ENCODE data around the gene NFIX. TPM values are rescaled to one million over a fixed set of nuclear protein-coding genes. Genes with fewer than 3 reads are reported as not detected.
A peak's percentile ranks its signal among the peaks of the same experiment; 100 is the strongest.

Gene NFIX
- 2.0 TPM for total RNA-seq
- 10.5 TPM for polyA plus RNA-seq
- long read RNA-seq, donor 1, partial matches to known transcripts, result 0 of 1 reads
- long read RNA-seq, donor 1, other reads (novel, unspliced or antisense), result 0 of 1 reads
- long read RNA-seq, donor 2, partial matches to known transcripts, result 0 of 4 reads
- long read RNA-seq, donor 2, other reads (novel, unspliced or antisense), result 0 of 4 reads
- long read RNA-seq, donor 3, partial matches to known transcripts, result 0 of 3 reads
- long read RNA-seq, donor 3, other reads (novel, unspliced or antisense), result 0 of 3 reads
- long read RNA-seq, donor 4, partial matches to known transcripts, result 15 of 17 reads
- long read RNA-seq, donor 4, other reads (novel, unspliced or antisense), result 0 of 17 reads
- long read RNA-seq, donor 5, partial matches to known transcripts, result 0 of 10 reads
- long read RNA-seq, donor 5, other reads (novel, unspliced or antisense), result 6 of 10 reads
- long read RNA-seq, donor 6, transcript NFIX-203 (10 exons, 3,143 nt), result major isoform, 6 of 7 reads
- long read RNA-seq, donor 6, partial matches to known transcripts, result 0 of 7 reads
- long read RNA-seq, donor 6, other reads (novel, unspliced or antisense), result 0 of 7 reads
- long read RNA-seq, donor 7, result 0 reads
- long read RNA-seq, donor 8, result 0 reads
- long read RNA-seq, donor 9, result 0 reads
- long read RNA-seq, donor 10, partial matches to known transcripts, result 0 of 3 reads
- long read RNA-seq, donor 10, other reads (novel, unspliced or antisense), result 0 of 3 reads

DNA sequence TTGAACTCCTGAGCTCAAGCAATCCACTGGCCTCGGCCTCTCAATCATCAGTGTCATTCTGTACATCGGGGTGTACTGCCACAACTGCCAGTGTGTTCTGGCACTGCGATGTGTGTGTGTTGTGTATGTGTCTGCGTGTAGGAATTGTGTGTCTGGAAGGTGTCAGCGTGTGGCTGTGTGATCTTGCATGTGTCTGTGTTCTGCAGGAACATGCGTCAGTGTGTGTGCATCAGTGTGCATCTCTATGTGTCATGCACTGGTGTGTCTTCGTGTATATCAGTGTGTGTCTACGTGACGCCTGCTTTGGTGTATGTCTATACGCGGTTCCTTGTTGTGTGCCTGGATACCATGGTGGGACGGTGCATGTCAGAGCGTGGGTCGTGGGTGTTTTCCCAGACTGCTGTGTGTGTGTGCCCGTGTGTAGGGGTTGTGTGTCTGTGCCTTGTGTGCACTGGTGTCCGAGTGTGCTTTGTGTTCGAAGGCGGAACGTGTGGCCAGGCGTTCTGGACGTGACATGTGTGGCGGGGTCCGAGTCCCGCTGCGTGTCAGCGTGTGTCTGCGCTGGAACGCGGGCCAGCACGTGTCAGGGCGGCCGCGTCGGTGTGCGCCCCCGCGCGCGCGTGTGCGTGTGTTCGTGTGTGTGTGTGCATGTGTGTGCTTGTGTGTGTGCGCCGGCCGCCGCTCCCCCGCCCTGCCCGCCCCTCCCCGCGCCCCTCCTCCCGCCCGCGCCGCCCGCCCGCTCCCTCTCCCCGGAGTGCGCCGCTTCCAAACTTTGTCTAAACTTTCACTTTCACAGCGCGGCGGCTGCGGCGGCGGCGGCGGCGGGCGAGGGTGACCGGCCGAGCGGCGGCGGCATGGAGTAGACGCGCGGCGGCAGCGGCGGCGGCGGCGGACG is at the start of gene NFIX:
TSS of gene NFIX (plus strand) at position 775 of the 895 bp plus-strand sequence. CDS start 363 bp downstream, outside the sequence.
- H3K27me3 ChIP-seq (ENCODE audit: control insufficient read depth in 2 of 2, insufficient read depth in 1 of 2, low read length in 1 of 2), result peaks cover 20 to 78% of the 10 kb centered on the region in 2 donors
- peak in 1 of 9 donors; percentile 55 for DNase-seq (ENCODE audit: low read depth in 6 of 9, low spot score in 9 of 9)
- H3K27ac ChIP-seq (ENCODE audit: low read depth in 1 of 2, low read length in 1 of 2), result peak within 1 kb of the TSS in 1 of 2 donors; percentile 8

DNA sequence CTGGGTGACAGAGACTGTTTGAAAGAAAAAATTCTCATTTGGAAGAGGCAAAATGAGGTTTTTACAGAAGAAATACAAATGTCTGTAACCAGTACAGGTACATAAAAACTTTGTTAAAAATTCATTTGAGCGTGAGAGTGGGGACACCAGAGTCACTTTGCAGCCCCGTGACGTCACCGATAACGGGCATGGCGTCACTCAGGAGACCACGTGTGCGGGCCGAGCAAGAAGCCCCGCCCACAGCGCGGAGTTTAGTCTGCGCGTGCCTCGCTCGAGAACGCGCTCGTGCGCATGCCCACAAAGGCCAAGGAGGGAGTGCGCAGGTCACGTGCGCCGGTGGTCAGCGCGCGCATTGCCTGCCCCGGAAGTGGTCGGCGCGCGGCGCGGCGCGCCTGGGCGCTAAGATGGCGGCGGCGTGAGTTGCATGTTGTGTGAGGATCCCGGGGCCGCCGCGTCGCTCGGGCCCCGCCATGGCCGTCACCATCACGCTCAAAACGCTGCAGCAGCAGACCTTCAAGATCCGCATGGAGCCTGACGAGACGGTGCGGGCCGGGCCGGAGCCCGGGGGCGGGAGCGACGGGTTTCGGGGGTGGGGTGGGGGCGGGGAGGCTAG is 49.7 kb upstream of the NFIX start, which contains the start of gene RAD23A:
TSS of gene RAD23A (plus strand) at position 384 of the 613 bp plus-strand sequence. CDS start at position 471, 87 bp downstream.
- Histone ChIP-seq H3K27ac (ENCODE audit: low read depth in 1 of 2, low read length in 1 of 2) (peak within 1 kb of the TSS; percentile 81 to 98), H3K9me3 (ENCODE audit: control insufficient read depth in 2 of 2, insufficient read depth in 1 of 2, low read length in 1 of 2) (no peaks in the 10 kb centered on the region), H3K4me3 (ENCODE audit: low read length in 2 of 2) (peak within 1 kb of the TSS; percentile 65 to 88), H3K27me3 (ENCODE audit: control insufficient read depth in 2 of 2, insufficient read depth in 1 of 2, low read length in 1 of 2) (peaks cover 0 to 3% of the 10 kb centered on the region in 2 donors), H3K4me1 (ENCODE audit: control insufficient read depth in 2 of 2, insufficient read depth in 2 of 2, low read length in 2 of 2) (peaks cover 5 to 52% of the 10 kb centered on the region in 2 donors), H3K36me3 (ENCODE audit: control insufficient read depth in 2 of 2, insufficient read depth in 2 of 2, low read length in 1 of 2) (peaks cover 71 to 81% of the 10 kb centered on the region in 2 donors)
- 1% methylated on average over 62 of the region's 62 CpGs for WGBS
- peak; percentile 90 to 98 (median 95) for DNase-seq (ENCODE audit: low read depth in 6 of 9, low spot score in 9 of 9)

More for the DNA sequence above, at the start of gene NFIX:
- WGBS, result 10% methylated on average over 83 of the region's 84 CpGs
- H3K36me3 ChIP-seq (ENCODE audit: control insufficient read depth in 2 of 2, insufficient read depth in 2 of 2, low read length in 1 of 2), result no peaks in the 10 kb centered on the region
- peak within 1 kb of the TSS; percentile 18 to 77 for H3K4me3 ChIP-seq (ENCODE audit: low read length in 2 of 2)
- H3K4me1 ChIP-seq (ENCODE audit: control insufficient read depth in 2 of 2, insufficient read depth in 2 of 2, low read length in 2 of 2), result peaks cover 0 to 5% of the 10 kb centered on the region in 2 donors
- H3K9me3 ChIP-seq (ENCODE audit: control insufficient read depth in 2 of 2, insufficient read depth in 1 of 2, low read length in 1 of 2), result peaks cover 0 to 1% of the 10 kb centered on the region in 2 donors

DNA sequence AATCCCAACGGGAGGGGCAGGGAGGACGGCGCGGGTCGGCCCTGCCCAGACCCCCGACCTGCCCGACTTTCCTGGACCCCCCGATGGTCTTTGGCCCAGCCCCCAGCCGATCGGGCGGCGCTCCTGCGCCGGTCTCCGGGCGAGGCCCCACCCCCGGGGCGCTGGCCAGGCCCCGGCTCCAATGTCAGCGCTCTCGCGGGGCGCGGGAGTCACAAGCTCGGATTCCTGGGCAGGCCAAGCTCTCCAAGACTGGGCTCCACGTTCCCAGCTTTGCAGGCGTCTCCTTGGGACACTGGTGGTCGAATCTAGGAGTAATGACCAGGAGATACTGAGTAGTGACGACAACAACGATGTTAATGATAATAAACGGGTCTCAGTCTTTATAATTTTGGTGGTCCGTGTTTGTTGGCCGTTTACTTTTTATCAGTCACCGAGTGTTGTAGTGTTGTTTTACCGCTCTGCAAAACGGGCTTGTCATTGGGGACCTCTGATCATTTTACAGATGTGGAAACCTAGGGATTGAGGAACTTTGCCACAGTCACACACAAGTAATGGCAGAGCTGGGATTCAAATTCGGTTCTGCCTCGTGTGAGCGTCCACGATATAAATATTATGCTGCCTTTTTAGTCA is 49.1 kb upstream of the NFIX start:
- H3K4me1 ChIP-seq (ENCODE audit: control insufficient read depth in 2 of 2, insufficient read depth in 2 of 2, low read length in 2 of 2), result peaks cover 0 to 46% of the 10 kb centered on the region in 2 donors
- H3K36me3 ChIP-seq (ENCODE audit: control insufficient read depth in 2 of 2, insufficient read depth in 2 of 2, low read length in 1 of 2), result peaks cover 71 to 80% of the 10 kb centered on the region in 2 donors
- H3K9me3 ChIP-seq (ENCODE audit: control insufficient read depth in 2 of 2, insufficient read depth in 1 of 2, low read length in 1 of 2), result no peaks in the 10 kb centered on the region
- peak overlapping the region; percentile 65 to 88 for H3K4me3 ChIP-seq (ENCODE audit: low read length in 2 of 2)
- DNase-seq (ENCODE audit: low read depth in 6 of 9, low spot score in 9 of 9), result peak in 1 of 9 donors; percentile 45
- peaks cover 0 to 3% of the 10 kb centered on the region in 2 donors for H3K27me3 ChIP-seq (ENCODE audit: control insufficient read depth in 2 of 2, insufficient read depth in 1 of 2, low read length in 1 of 2)
- H3K27ac ChIP-seq (ENCODE audit: low read depth in 1 of 2, low read length in 1 of 2), result peak overlapping the region; percentile 76 to 98
- WGBS, result 2% methylated on average over 40 of the region's 40 CpGs

DNA sequence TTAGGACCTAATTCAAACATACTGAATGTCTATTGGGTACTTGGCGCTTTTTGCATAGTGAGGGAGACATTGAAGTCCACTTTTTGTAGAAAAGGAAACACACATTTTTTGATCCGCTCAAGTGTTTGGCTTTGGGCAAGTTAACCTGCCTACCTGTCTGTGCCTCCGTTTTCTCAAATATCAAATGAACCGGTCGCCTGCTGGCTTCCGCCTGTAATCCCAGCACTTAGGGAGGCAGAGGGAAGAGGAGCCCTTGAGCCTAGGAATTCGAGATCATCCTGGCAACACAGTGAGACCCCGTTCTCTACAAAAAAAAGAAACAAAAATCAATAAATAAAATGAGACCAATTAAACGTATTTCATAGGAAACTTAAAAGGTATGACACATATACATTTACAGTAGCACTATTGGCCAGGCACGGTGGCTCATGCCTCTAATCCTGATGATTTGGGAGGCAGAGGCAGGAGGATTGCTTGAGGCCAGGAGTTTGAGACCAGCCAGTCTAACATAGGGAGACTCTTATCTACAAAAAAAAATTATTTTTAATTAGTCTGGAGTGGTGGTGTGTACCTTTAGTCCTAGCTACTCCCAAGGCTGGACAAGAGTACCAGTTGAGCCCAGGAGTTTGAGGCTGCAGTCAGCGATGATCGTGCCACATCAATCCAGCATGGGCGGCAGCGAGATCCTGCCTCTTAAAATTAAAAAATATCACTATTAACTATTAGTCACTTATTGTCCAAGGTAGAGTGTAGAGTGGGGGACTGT is 48.4 kb upstream of the NFIX start:
- Histone ChIP-seq H3K27ac (ENCODE audit: low read depth in 1 of 2, low read length in 1 of 2) (peak overlapping the region in 1 of 2 donors; percentile 76), H3K4me3 (ENCODE audit: low read length in 2 of 2) (peak overlapping the region; percentile 65 to 88), H3K4me1 (ENCODE audit: control insufficient read depth in 2 of 2, insufficient read depth in 2 of 2, low read length in 2 of 2) (peaks cover 0 to 41% of the 10 kb centered on the region in 2 donors), H3K9me3 (ENCODE audit: control insufficient read depth in 2 of 2, insufficient read depth in 1 of 2, low read length in 1 of 2) (no peaks in the 10 kb centered on the region), H3K36me3 (ENCODE audit: control insufficient read depth in 2 of 2, insufficient read depth in 2 of 2, low read length in 1 of 2) (peaks cover 71 to 78% of the 10 kb centered on the region in 2 donors), H3K27me3 (ENCODE audit: control insufficient read depth in 2 of 2, insufficient read depth in 1 of 2, low read length in 1 of 2) (peaks cover 0 to 3% of the 10 kb centered on the region in 2 donors)
- DNase-seq (ENCODE audit: low read depth in 6 of 9, low spot score in 9 of 9), result no peak
- WGBS, result 91% methylated on average over 14 of the region's 14 CpGs

GRCh38 chr19:12947702-12948611 is 47.3 kb upstream of the NFIX start:
- no peak overlapping the region for H3K27ac ChIP-seq (ENCODE audit: low read depth in 1 of 2, low read length in 1 of 2)
- no peak for DNase-seq (ENCODE audit: low read depth in 6 of 9, low spot score in 9 of 9)
- H3K27me3 ChIP-seq (ENCODE audit: control insufficient read depth in 2 of 2, insufficient read depth in 1 of 2, low read length in 1 of 2), result peaks cover 0 to 3% of the 10 kb centered on the region in 2 donors
- H3K4me1 ChIP-seq (ENCODE audit: control insufficient read depth in 2 of 2, insufficient read depth in 2 of 2, low read length in 2 of 2), result peaks cover 0 to 35% of the 10 kb centered on the region in 2 donors
- WGBS, result 97% methylated on average over 28 of the region's 28 CpGs
- H3K36me3 ChIP-seq (ENCODE audit: control insufficient read depth in 2 of 2, insufficient read depth in 2 of 2, low read length in 1 of 2), result peaks cover 75 to 77% of the 10 kb centered on the region in 2 donors
- H3K4me3 ChIP-seq (ENCODE audit: low read length in 2 of 2), result no peak overlapping the region
- H3K9me3 ChIP-seq (ENCODE audit: control insufficient read depth in 2 of 2, insufficient read depth in 1 of 2, low read length in 1 of 2), result no peaks in the 10 kb centered on the region

GRCh38 chr19:12948612-12949362 is 46.5 kb upstream of the NFIX start:
- H3K27me3 ChIP-seq (ENCODE audit: control insufficient read depth in 2 of 2, insufficient read depth in 1 of 2, low read length in 1 of 2), result no peaks in the 10 kb centered on the region
- H3K4me1 ChIP-seq (ENCODE audit: control insufficient read depth in 2 of 2, insufficient read depth in 2 of 2, low read length in 2 of 2), result peaks cover 0 to 31% of the 10 kb centered on the region in 2 donors
- 98% methylated on average over 30 of the region's 30 CpGs for WGBS

More at GRCh38 chr19:12948612-12949362, 46.5 kb upstream of the NFIX start:
- peaks cover 76 to 77% of the 10 kb centered on the region in 2 donors for H3K36me3 ChIP-seq (ENCODE audit: control insufficient read depth in 2 of 2, insufficient read depth in 2 of 2, low read length in 1 of 2)
- DNase-seq (ENCODE audit: low read depth in 6 of 9, low spot score in 9 of 9), result no peak
- H3K9me3 ChIP-seq (ENCODE audit: control insufficient read depth in 2 of 2, insufficient read depth in 1 of 2, low read length in 1 of 2), result no peaks in the 10 kb centered on the region
- no peak overlapping the region for H3K4me3 ChIP-seq (ENCODE audit: low read length in 2 of 2)
- H3K27ac ChIP-seq (ENCODE audit: low read depth in 1 of 2, low read length in 1 of 2), result no peak overlapping the region
